GM12878 (cell line): ENCODE data around the gene PHF2. TPM values are rescaled to one million over a fixed set of nuclear protein-coding genes. Genes with fewer than 3 reads are reported as not detected.

Source experiments
- CBX3 ChIP-seq: fragments of 200-600 bp; sonication (generic); IDR thresholded peaks from 2 replicates; pipeline ENCODE4 v1.6.1; 2016; ENCODE audit warnings: low read depth, borderline replicate concordance
- CBX5 ChIP-seq: sonication (generic); IDR thresholded peaks from 2 replicates; pipeline ENCODE4 v1.6.1; 2016; ENCODE audit warnings: low read depth, moderate library complexity, mild to moderate bottlenecking, inconsistent platforms
- DPF2 ChIP-seq: fragments of 450-650 bp; IDR thresholded peaks from 2 replicates; pipeline ENCODE4 v1.6.1; 2017; ENCODE audit warnings: mild to moderate bottlenecking
- EED ChIP-seq: sonication (generic); IDR thresholded peaks from 2 replicates; pipeline ENCODE4 v1.6.1; 2016; ENCODE audit warnings: antibody characterized with exemption, low read depth
- MAX ChIP-seq: IDR thresholded peaks from 2 replicates; pipeline ENCODE4 v1.6.1; 2012; ENCODE audit warnings: low read depth, low read length, improper control_type of control experiment
- MEF2B ChIP-seq: fragments of 450-650 bp; IDR thresholded peaks from 2 replicates; pipeline ENCODE4 v1.6.1; 2018; ENCODE audit warnings: mild to moderate bottlenecking, moderate library complexity; ENCODE audit not compliant: partially characterized antibody, poor library complexity, severe bottlenecking
- MTA2 ChIP-seq: fragments of 450-650 bp; IDR thresholded peaks from 2 replicates; pipeline ENCODE4 v1.6.1; 2016; ENCODE audit warnings: low read depth, mild to moderate bottlenecking, moderate library complexity
- NBN ChIP-seq: fragments of 450-650 bp; IDR thresholded peaks from 2 replicates; pipeline ENCODE4 v1.6.1; 2016
- NFYB ChIP-seq: IDR thresholded peaks from 2 replicates; pipeline ENCODE4 v1.6.1; 2011; ENCODE audit warnings: low read depth, mild to moderate bottlenecking, low read length, improper control_type of control experiment, moderate library complexity; ENCODE audit not compliant: insufficient read depth
- PML ChIP-seq: IDR thresholded peaks from 2 replicates; pipeline ENCODE4 v1.6.1; 2012; ENCODE audit warnings: low read length, inconsistent platforms
- POLR2A ChIP-seq: IDR thresholded peaks from 2 replicates; pipeline ENCODE4 v1.6.1; 2011; ENCODE audit warnings: low read depth, mild to moderate bottlenecking, low read length
- POLR2AphosphoS2 ChIP-seq: IDR thresholded peaks from 2 replicates; pipeline ENCODE4 v1.6.1; 2011; ENCODE audit warnings: low read depth, mild to moderate bottlenecking, low read length, improper control_type of control experiment, moderate library complexity
- POU2F2 ChIP-seq: IDR thresholded peaks from 3 replicates; pipeline ENCODE4 v1.6.1; 2011; ENCODE audit warnings: low read depth, mild to moderate bottlenecking, low read length, borderline replicate concordance
- RB1 ChIP-seq: fragments of 450-650 bp; formaldehyde crosslinking; IDR thresholded peaks from 2 replicates; pipeline ENCODE4 v1.6.1; 2017; ENCODE audit warnings: mild to moderate bottlenecking, borderline replicate concordance
- RBBP5 ChIP-seq: fragments of 200-600 bp; sonication (generic); conservative IDR thresholded peaks from 2 replicates; pipeline ENCODE4 v1.6.1; 2016
- SIX5 ChIP-seq: IDR thresholded peaks from 2 replicates; pipeline ENCODE4 v1.6.1; 2011; ENCODE audit warnings: mild to moderate bottlenecking, low read depth, low read length, moderate library complexity; ENCODE audit not compliant: severe bottlenecking
- SPI1 ChIP-seq: IDR thresholded peaks from 2 replicates; pipeline ENCODE4 v1.6.1; 2011; ENCODE audit warnings: low read depth, mild to moderate bottlenecking, low read length, moderate library complexity, borderline replicate concordance; ENCODE audit not compliant: insufficient read depth
- SUPT20H ChIP-seq: IDR thresholded peaks from 2 replicates; pipeline ENCODE4 v1.6.1; 2011; ENCODE audit warnings: low read depth, mild to moderate bottlenecking, low read length, moderate library complexity, borderline replicate concordance; ENCODE audit not compliant: control insufficient read depth
- SUZ12 ChIP-seq: fragments of 200-600 bp; sonication (generic); IDR thresholded peaks from one replicate; pipeline ENCODE4 v1.6.1; 2018; ENCODE audit warnings: antibody characterized with exemption, mild to moderate bottlenecking; ENCODE audit not compliant: unreplicated experiment
- TARDBP ChIP-seq: IDR thresholded peaks from 2 replicates; pipeline ENCODE4 v1.6.1; 2016; ENCODE audit warnings: borderline replicate concordance
- TBL1XR1 ChIP-seq: IDR thresholded peaks from 2 replicates; pipeline ENCODE4 v1.6.1; 2012; ENCODE audit warnings: low read depth, low read length, improper control_type of control experiment
- TCF12 ChIP-seq: IDR thresholded peaks from 2 replicates; pipeline ENCODE4 v1.6.1; 2011; ENCODE audit warnings: low read depth, mild to moderate bottlenecking, low read length
- YY1 ChIP-seq: IDR thresholded peaks from 2 replicates; pipeline ENCODE4 v1.6.1; 2011; ENCODE audit warnings: low read depth, mild to moderate bottlenecking, low read length
- ZBTB4 ChIP-seq: fragments of 450-650 bp; formaldehyde crosslinking; IDR thresholded peaks from 2 replicates; pipeline ENCODE4 v1.4.0; 2022; ENCODE audit warnings: mild to moderate bottlenecking, moderate library complexity
- ZNF217 ChIP-seq: fragments of 450-650 bp; IDR thresholded peaks from 2 replicates; pipeline ENCODE4 v1.6.1; 2017; ENCODE audit warnings: antibody characterized with exemption, mild to moderate bottlenecking
- ZNF274 ChIP-seq: IDR thresholded peaks from one replicate; pipeline ENCODE4 v1.8.0; 2011; ENCODE audit not compliant: insufficient read length, insufficient read depth
- polyA plus RNA-seq, 11 experiments: library from polyadenylated mRNA; depleted of rRNA in 4 of 11; unstranded in 6 of 11; stranded (reverse) in 5 of 11; fragments of >200 nt; fragmentation: Nextera tagmentation in 4 of 11; fragmentation: Illumina TruSeq in 1 of 11; extraction: Ambion mirVana in 4 of 11; extraction: Trizol in 1 of 11; gene quantifications; 1 replicate in 1 of 11; 2 replicates in 10 of 11; pipeline versions ENCODE4 v1.2.1 to v1.2.3, GENCODE V29; 2011 to 2016; ENCODE audit warnings: inconsistent platforms in 2 of 11, missing spikeins in 2 of 11, low read depth in 1 of 11
- total RNA-seq, 4 experiments: library from RNA; depleted of rRNA in 3 of 4; stranded (reverse); fragments of >200 nt in 3 of 4; fragmentation: Illumina TruSeq in 1 of 4; extraction: Trizol in 1 of 4; gene quantifications; 2 replicates each; pipeline versions ENCODE4 v1.2.1 to v1.2.3, GENCODE V29; 2013 to 2021
- TF ChIP-seq, protein P1 (sequence below): fragments of 450-650 bp; IDR thresholded peaks from 2 replicates; pipeline ENCODE4 v1.6.1; 2014; ENCODE audit warnings: mild to moderate bottlenecking
- TF ChIP-seq, protein P2 (sequence below): IDR thresholded peaks from 2 replicates; pipeline ENCODE4 v1.6.1; 2011; ENCODE audit warnings: borderline replicate concordance, low read depth, mild to moderate bottlenecking, moderate library complexity, mixed read lengths, low read length; ENCODE audit not compliant: insufficient read depth; ENCODE audit errors: extremely low read length

The PHF2 gene
- total and polyA plus RNA-seq, 10 of the 15 experiments (the other 5 are each of a cell fraction or from before 2014, with no cell fraction given) = 0.34 to 13.3 (median 5.5) TPM

GRCh38 chr9:93575796-93576257 is 557 bp upstream of the PHF2 start (continued):
- TF ChIP-seq ZBTB4 = no peak
- TF ChIP-seq DPF2 = 0 out of 2 replicates have a peak, but pooled peaks have one; percentile 5
- TF ChIP-seq MEF2B = no peak
- TF ChIP-seq TBL1XR1 = no peak
- no peak for TF ChIP-seq CBX5
- TF ChIP-seq POU2F2 = no peak
- peak; percentile 56; the same call in 1 of the 2 replicates for TF ChIP-seq EED
- no peak for TF ChIP-seq ZNF217
- TF ChIP-seq RB1 = no peak
- TF ChIP-seq RBBP5 = no peak
- TF ChIP-seq ZNF274 = no peak
- TF ChIP-seq SPI1 = peak; percentile 94
- no peak for TF ChIP-seq SUZ12
- 0 out of 2 replicates have a peak, but pooled peaks have one; percentile 11 for TF ChIP-seq TCF12
- TF ChIP-seq, protein P1, sequence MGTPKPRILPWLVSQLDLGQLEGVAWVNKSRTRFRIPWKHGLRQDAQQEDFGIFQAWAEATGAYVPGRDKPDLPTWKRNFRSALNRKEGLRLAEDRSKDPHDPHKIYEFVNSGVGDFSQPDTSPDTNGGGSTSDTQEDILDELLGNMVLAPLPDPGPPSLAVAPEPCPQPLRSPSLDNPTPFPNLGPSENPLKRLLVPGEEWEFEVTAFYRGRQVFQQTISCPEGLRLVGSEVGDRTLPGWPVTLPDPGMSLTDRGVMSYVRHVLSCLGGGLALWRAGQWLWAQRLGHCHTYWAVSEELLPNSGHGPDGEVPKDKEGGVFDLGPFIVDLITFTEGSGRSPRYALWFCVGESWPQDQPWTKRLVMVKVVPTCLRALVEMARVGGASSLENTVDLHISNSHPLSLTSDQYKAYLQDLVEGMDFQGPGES = no peak
- TF ChIP-seq, protein P2, sequence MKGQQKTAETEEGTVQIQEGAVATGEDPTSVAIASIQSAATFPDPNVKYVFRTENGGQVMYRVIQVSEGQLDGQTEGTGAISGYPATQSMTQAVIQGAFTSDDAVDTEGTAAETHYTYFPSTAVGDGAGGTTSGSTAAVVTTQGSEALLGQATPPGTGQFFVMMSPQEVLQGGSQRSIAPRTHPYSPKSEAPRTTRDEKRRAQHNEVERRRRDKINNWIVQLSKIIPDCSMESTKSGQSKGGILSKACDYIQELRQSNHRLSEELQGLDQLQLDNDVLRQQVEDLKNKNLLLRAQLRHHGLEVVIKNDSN = no peak
- TF ChIP-seq NBN = no peak
- no peak for TF ChIP-seq CBX3
- TF ChIP-seq POLR2AphosphoS2 = no peak
- TF ChIP-seq SIX5 = no peak
- no peak for TF ChIP-seq NFYB
- TF ChIP-seq SUPT20H = no peak
- peak; percentile 58; the same call in 1 of the 2 replicates for TF ChIP-seq POLR2A
- TF ChIP-seq TARDBP = no peak
- TF ChIP-seq MAX = no peak
- 0 out of 2 replicates have a peak, but pooled peaks have one; percentile 25 for TF ChIP-seq YY1
- TF ChIP-seq MTA2 = peak; percentile 41; the same call in 1 of the 2 replicates
- no peak for TF ChIP-seq PML
